ENCODE measurements around the gene ATPAF1.
"Not testable (repeated sequence)": the region's sequence is repeated elsewhere in the genome, so short reads cannot be mapped to it uniquely, and the experiment has no call there.

Gene ATPAF1

GRCh38 chr1:46667782-46668760 is at the start of gene ATPAF1:
Gene ATPAF1 (minus strand): TSS chr1:46668364. CDS start chr1:46668322, 42 bp downstream.
- in situ Hi-C loops (cut with MboI; ENCODE audit: low sequenced_read_pairs): no loop called here

GRCh38 chr1:46717654-46718053 is 49.5 kb upstream of the ATPAF1 start:
- in situ Hi-C loops (cut with MboI; ENCODE audit: low sequenced_read_pairs): no loop called here

GRCh38 chr1:46714976-46715375 is 46.8 kb upstream of the ATPAF1 start:
- in situ Hi-C loops (cut with MboI; ENCODE audit: low sequenced_read_pairs): no loop called here

- in situ Hi-C loops (cut with MboI; ENCODE audit: low sequenced_read_pairs): no loop called here
Measured at GRCh38 chr1:46708121-46708520, 40.0 kb upstream of the ATPAF1 start.

- in situ Hi-C loops (cut with MboI; ENCODE audit: low sequenced_read_pairs): no loop called here
Measured at GRCh38 chr1:46705408-46705807, 37.2 kb upstream of the ATPAF1 start.

GRCh38 chr1:46703927-46704641 is 35.9 kb upstream of the ATPAF1 start:
- in situ Hi-C loops (cut with MboI; ENCODE audit: low sequenced_read_pairs): no loop called here

- in situ Hi-C loops (cut with MboI; ENCODE audit: low sequenced_read_pairs): no loop called here
Measured at GRCh38 chr1:46699666-46700065, 31.5 kb upstream of the ATPAF1 start.

- in situ Hi-C loops (cut with MboI; ENCODE audit: low sequenced_read_pairs): no loop called here
Measured at GRCh38 chr1:46697053-46697452, 28.9 kb upstream of the ATPAF1 start.

- in situ Hi-C loops (cut with MboI; ENCODE audit: low sequenced_read_pairs): not testable (repeated sequence)
Measured at GRCh38 chr1:46694676-46695075, 26.5 kb upstream of the ATPAF1 start.

GRCh38 chr1:46692811-46693770 is 24.9 kb upstream of the ATPAF1 start:
- in situ Hi-C loops (cut with MboI; ENCODE audit: low sequenced_read_pairs): no loop called here

- in situ Hi-C loops (cut with MboI; ENCODE audit: low sequenced_read_pairs): no loop called here
Measured at GRCh38 chr1:46691997-46692790, 24.0 kb upstream of the ATPAF1 start.

GRCh38 chr1:46690931-46691421 is 22.8 kb upstream of the ATPAF1 start:
- in situ Hi-C loops (cut with MboI; ENCODE audit: low sequenced_read_pairs): no loop called here

- in situ Hi-C loops (cut with MboI; ENCODE audit: low sequenced_read_pairs): no loop called here
Measured at GRCh38 chr1:46689897-46690296, 21.7 kb upstream of the ATPAF1 start.

GRCh38 chr1:46689356-46689755 is 21.2 kb upstream of the ATPAF1 start:
- in situ Hi-C loops (cut with MboI; ENCODE audit: low sequenced_read_pairs): no loop called here

GRCh38 chr1:46687921-46688509 is 19.9 kb upstream of the ATPAF1 start:
- in situ Hi-C loops (cut with MboI; ENCODE audit: low sequenced_read_pairs): no loop called here

- in situ Hi-C loops (cut with MboI; ENCODE audit: low sequenced_read_pairs): no loop called here
Measured at GRCh38 chr1:46687093-46687659, 19.0 kb upstream of the ATPAF1 start.

- in situ Hi-C loops (cut with MboI; ENCODE audit: low sequenced_read_pairs): no loop called here
Measured at GRCh38 chr1:46686255-46686654, 18.1 kb upstream of the ATPAF1 start.

- in situ Hi-C loops (cut with MboI; ENCODE audit: low sequenced_read_pairs): no loop called here
Measured at GRCh38 chr1:46684670-46685069, 16.5 kb upstream of the ATPAF1 start.

- in situ Hi-C loops (cut with MboI; ENCODE audit: low sequenced_read_pairs): no loop called here
Measured at GRCh38 chr1:46682064-46682463, 13.9 kb upstream of the ATPAF1 start.

Data from HL-60/S4 treated with phorbol 12-myristate 13-acetate at 8.2 ng/mL for 4 days and 3 days (cell line).